ENCODE measurements around the gene AKAP13.

AKAP13 gene

DNA sequence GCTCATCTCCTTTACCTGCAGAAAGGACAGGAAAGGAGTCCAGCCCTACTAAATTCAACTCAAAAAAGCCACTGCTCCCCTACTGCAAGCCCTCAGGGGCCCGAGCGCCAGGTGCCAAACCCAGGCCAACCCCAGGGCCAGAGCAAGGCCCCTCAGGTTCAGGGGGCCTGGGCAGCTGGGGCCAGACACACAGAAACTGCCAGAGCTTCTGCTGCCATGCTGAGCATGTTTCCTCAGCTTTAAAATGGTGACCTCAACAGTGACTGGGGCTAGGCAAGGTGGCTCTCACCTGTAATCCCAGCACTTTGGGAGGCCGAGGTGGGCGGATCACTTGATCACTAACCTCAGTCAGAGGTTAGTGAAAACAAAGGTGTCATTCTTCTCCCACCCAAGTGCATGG lies 375.5 kb downstream of the AKAP13 start:
- Histone ChIP-seq H3K4me3 (ENCODE audit: low read length) (no peak overlapping the region), H3K9me3 (ENCODE audit: low read length) (no peaks in the 10 kb centered on the region), H3K4me1 (ENCODE audit: insufficient read depth, low read length) (peaks cover 31% of the 10 kb centered on the region), H3K36me3 (ENCODE audit: insufficient read depth, low read length) (peaks cover 35% of the 10 kb centered on the region), H3K27me3 (ENCODE audit: insufficient read depth, low read length) (no peaks in the 10 kb centered on the region), H2AFZ (ENCODE audit: low read depth, low read length) (no peak overlapping the region)

DNA sequence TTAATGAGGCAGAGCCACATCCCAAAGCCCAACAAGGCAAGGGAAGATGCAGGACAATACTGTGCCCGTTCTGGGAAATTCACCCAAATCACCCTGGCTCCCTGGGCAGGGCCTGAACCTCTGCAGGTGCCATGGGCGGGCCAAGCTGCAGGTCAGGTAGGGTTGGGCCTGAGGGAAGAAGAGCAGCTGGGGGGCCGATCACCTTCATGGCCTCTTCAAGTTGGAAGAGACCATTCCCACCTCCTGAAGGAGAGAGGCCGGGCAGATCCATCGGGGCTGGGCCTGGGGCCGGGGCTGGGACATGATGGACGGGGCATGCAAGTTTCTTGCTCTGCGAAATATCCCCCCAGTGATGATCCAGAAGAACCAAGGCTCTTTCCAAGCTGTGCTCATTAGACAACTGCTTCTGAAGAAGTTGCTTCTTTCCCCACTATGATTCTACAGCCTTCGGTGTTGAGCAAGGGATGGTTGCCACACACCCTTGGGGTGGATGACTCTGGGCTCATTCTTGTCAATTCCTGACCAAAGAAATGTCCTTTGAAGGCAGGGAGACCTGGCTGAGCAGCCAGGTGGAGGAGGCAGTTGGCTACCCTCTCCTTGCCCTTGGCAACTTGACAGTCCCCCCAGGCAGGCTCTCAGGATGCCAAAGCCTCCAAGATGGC lies 376.1 kb downstream of the AKAP13 start:
- no peak overlapping the region for H2AFZ ChIP-seq (ENCODE audit: low read depth, low read length)
- H3K4me1 ChIP-seq (ENCODE audit: insufficient read depth, low read length), result peaks cover 26% of the 10 kb centered on the region
- no peaks in the 10 kb centered on the region for H3K9me3 ChIP-seq (ENCODE audit: low read length)
- H3K4me3 ChIP-seq (ENCODE audit: low read length), result no peak overlapping the region
- no peaks in the 10 kb centered on the region for H3K27me3 ChIP-seq (ENCODE audit: insufficient read depth, low read length)
- H3K36me3 ChIP-seq (ENCODE audit: insufficient read depth, low read length), result peaks cover 40% of the 10 kb centered on the region

DNA sequence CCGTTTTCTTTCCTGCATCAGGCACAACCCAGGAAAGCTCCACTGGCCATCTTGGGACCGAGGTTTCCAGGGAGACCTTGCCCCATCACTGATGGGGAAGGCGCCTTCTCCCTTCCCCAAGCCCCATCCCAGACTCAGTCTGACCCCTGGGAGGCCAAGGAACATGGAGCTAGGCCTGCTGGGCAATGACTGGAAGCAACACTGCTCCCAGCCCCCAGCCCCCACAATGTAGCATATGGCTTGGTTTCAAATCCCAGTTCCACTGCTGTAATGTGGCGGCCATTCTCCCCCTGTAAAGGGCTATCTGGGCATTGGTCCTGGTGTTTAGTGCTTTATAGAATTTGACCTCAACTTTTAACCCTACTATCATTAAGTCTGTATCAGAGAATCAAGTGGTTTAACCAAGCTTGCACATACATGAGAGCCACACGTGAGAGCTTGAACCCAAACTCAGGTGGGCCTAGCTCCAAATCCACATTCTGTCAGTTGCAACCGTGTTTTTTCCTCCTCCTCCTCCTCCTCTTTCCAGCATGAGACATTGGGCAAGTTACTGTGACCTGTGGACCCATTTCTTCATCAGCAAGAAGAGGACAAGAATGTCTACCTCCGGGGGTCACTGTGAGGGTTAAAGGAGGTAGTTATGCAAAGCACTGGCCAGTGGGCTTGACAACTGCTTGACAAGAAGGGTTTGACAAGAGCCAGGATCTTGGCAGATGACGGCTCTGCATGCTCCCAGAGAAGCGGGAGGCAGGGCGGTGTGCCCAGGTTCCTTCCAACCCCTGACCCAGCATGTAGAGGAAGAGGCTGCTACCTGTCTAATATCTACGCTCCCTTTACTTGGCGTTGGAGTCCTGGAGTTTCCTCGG lies 376.9 kb downstream of the AKAP13 start:
- no peak overlapping the region for H3K4me3 ChIP-seq (ENCODE audit: low read length)
- H3K27me3 ChIP-seq (ENCODE audit: insufficient read depth, low read length), result no peaks in the 10 kb centered on the region
- H3K36me3 ChIP-seq (ENCODE audit: insufficient read depth, low read length), result peaks cover 48% of the 10 kb centered on the region
- no peaks in the 10 kb centered on the region for H3K9me3 ChIP-seq (ENCODE audit: low read length)
- H3K4me1 ChIP-seq (ENCODE audit: insufficient read depth, low read length), result peaks cover 18% of the 10 kb centered on the region
- no peak overlapping the region for H2AFZ ChIP-seq (ENCODE audit: low read depth, low read length)

DNA sequence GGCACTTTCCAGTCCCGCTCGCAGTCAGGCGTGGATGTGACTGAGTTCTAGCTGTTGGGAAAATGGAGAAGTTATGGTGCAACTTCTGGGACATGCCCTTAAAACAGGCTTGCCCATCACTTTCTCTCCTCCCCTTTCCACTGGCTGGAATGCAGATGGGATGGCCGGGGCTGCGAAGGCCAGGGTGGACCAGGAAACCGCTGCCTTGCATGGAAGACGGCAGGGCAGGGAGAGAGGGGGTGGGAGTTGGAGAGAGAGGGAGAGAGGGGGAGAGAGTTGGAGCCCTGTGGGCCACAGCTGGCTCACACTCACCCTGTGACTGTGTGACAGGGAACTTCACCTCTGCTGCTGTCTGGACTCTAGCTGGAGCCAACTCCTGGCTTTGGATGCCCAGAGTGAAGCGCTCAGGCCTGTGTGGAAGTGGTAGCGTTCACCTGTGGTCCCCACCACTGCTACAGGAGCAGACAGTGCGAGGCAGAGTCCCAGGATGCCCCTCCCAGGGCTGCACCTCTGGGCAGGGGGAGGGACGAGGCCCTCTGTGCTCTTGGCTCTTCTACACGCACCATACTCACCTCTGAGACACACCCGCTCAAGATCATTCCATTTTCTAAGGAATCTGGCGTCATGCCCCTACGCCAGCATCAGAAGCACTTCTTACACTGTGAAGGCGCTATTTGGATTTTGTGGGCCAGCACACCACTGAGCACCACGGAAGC lies 377.7 kb downstream of the AKAP13 start:
- Histone ChIP-seq H3K4me1 (ENCODE audit: insufficient read depth, low read length) (peaks cover 11% of the 10 kb centered on the region), H2AFZ (ENCODE audit: low read depth, low read length) (no peak overlapping the region), H3K36me3 (ENCODE audit: insufficient read depth, low read length) (peaks cover 56% of the 10 kb centered on the region), H3K27me3 (ENCODE audit: insufficient read depth, low read length) (no peaks in the 10 kb centered on the region), H3K4me3 (ENCODE audit: low read length) (no peak overlapping the region), H3K9me3 (ENCODE audit: low read length) (no peaks in the 10 kb centered on the region)

DNA sequence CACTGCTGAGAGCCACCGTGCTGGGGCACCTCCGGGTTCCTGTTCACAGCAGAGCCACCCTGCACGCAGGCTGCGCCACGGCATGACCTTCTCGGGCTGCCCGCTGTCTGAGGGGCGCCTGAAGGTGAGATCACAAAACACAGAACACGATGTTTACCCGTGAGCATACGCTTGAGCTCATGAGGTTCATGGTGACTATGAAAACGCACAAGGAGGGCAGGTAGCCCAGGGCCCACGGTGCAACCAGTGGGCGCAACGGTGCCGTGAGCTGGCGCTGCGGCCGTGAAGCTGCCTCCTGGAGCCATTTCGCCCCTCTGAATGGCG lies 378.2 kb downstream of the AKAP13 start:
- peaks cover 6% of the 10 kb centered on the region for H3K4me1 ChIP-seq (ENCODE audit: insufficient read depth, low read length)
- H2AFZ ChIP-seq (ENCODE audit: low read depth, low read length), result no peak overlapping the region
- no peaks in the 10 kb centered on the region for H3K27me3 ChIP-seq (ENCODE audit: insufficient read depth, low read length)
- no peaks in the 10 kb centered on the region for H3K9me3 ChIP-seq (ENCODE audit: low read length)
- no peak overlapping the region for H3K4me3 ChIP-seq (ENCODE audit: low read length)
- peaks cover 61% of the 10 kb centered on the region for H3K36me3 ChIP-seq (ENCODE audit: insufficient read depth, low read length)

DNA sequence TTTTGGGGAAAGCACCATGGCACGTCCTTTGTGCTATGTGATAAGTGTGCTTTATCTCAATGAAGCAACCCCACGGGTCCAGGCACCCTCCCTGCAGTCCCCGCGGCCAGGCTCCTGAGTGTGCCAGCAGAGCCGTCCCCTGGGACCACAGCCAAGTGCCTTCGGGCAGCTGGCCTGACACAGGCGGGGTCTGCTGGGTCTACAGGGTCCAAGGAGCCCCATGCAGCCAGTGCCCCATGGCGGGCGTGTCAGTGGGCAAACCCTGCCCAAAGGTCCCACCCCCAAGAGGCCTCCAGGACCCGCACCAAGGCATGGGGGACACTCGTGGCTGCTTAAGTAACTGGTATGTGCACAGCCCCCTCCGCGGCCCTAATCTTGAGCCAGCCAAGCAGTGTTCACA lies 379.0 kb downstream of the AKAP13 start:
- Histone ChIP-seq H3K27me3 (ENCODE audit: insufficient read depth, low read length) (no peaks in the 10 kb centered on the region), H3K9me3 (ENCODE audit: low read length) (no peaks in the 10 kb centered on the region), H3K4me1 (ENCODE audit: insufficient read depth, low read length) (no peaks in the 10 kb centered on the region), H3K4me3 (ENCODE audit: low read length) (no peak overlapping the region), H2AFZ (ENCODE audit: low read depth, low read length) (no peak overlapping the region), H3K36me3 (ENCODE audit: insufficient read depth, low read length) (peaks cover 65% of the 10 kb centered on the region)

DNA sequence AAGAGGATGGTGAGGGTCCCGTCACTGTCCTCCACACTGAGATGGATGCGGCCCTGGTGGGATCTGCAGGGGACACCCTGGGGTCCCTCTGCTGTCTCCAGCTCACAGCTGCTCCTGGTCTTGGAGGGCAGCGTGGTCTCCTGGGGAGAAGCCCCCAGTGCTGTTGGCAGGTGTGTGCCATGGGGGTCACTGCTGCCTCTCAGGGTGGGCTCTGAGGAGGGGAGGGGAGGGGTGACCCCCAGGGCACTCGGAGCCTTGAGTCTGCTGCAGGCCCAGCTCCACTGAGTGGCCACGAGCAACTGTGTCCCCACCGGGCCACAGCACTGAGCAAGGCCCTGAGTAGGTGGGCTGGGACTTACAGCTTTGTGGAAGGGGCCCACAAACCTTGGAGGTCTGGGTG lies 379.6 kb downstream of the AKAP13 start:
- no peak overlapping the region for H2AFZ ChIP-seq (ENCODE audit: low read depth, low read length)
- no peak overlapping the region for H3K4me3 ChIP-seq (ENCODE audit: low read length)
- H3K4me1 ChIP-seq (ENCODE audit: insufficient read depth, low read length), result no peaks in the 10 kb centered on the region
- no peaks in the 10 kb centered on the region for H3K27me3 ChIP-seq (ENCODE audit: insufficient read depth, low read length)
- no peaks in the 10 kb centered on the region for H3K9me3 ChIP-seq (ENCODE audit: low read length)
- H3K36me3 ChIP-seq (ENCODE audit: insufficient read depth, low read length), result peaks cover 65% of the 10 kb centered on the region

DNA sequence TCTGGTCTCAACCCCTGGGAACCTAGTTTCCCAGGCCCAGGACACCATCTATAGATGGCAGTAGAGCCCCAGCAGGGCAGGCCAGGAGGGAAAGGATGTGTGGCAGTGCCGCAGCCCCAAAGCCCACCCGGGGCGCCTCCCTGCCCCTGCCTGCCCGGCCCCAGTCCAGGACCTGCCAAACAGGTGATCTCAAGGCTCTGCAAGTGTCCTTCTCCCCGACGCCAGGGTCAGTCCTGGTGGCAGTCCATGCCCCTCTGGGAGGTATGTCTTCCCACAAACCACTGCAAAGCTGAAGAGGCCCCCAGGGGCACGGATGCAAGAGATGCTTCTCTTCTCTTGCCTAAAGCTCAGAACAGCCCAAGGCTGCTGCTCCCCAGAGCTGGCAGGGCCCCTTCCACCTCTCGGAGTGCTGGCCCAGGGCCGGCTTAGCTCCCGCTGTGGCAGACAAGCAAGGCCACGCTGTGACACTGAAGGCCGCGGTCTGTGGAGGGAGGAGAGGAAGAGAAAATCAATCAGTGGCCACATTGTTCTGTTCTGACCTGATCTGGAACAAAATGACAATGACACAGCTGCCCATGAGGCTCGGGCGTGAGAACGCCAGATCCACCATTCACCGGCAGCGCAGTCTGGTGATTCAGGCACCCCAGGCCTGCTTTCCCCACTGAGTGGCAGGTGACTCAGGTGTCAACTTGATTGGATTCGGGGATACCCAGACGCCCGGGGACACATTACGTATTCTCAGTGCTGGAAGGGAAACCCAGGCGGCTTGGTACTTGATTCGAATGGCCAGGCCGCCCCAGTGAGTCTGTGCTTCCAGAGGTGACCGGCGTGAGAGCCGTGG lies 380.3 kb downstream of the AKAP13 start:
- no peaks in the 10 kb centered on the region for H3K4me1 ChIP-seq (ENCODE audit: insufficient read depth, low read length)
- no peak overlapping the region for H2AFZ ChIP-seq (ENCODE audit: low read depth, low read length)
- no peak overlapping the region for H3K4me3 ChIP-seq (ENCODE audit: low read length)
- H3K9me3 ChIP-seq (ENCODE audit: low read length), result no peaks in the 10 kb centered on the region
- H3K27me3 ChIP-seq (ENCODE audit: insufficient read depth, low read length), result no peaks in the 10 kb centered on the region
- peaks cover 61% of the 10 kb centered on the region for H3K36me3 ChIP-seq (ENCODE audit: insufficient read depth, low read length)

DNA sequence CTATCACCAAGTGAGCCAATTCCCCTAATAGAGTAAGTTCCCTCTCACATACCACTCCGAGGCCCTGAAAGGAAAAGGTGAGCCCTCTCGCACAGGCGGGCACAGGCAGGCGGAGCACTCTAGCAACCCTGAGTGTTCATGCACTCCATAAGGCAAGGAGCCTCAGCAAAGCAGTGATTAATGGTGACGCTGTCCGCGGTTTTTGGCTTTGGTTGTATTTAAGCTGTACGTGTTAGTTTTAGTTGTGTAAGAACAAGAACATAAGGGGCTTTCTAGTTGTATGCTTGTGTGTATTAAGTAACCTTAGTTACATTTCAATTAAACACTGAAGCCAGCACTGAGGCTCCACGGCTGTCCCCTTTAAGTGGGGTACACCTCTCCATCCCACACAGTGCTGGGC lies 381.2 kb downstream of the AKAP13 start:
- Histone ChIP-seq H3K27me3 (ENCODE audit: insufficient read depth, low read length) (no peaks in the 10 kb centered on the region), H3K4me3 (ENCODE audit: low read length) (no peak overlapping the region), H3K36me3 (ENCODE audit: insufficient read depth, low read length) (peaks cover 59% of the 10 kb centered on the region), H3K9me3 (ENCODE audit: low read length) (no peaks in the 10 kb centered on the region), H3K4me1 (ENCODE audit: insufficient read depth, low read length) (no peaks in the 10 kb centered on the region), H2AFZ (ENCODE audit: low read depth, low read length) (no peak overlapping the region)

DNA sequence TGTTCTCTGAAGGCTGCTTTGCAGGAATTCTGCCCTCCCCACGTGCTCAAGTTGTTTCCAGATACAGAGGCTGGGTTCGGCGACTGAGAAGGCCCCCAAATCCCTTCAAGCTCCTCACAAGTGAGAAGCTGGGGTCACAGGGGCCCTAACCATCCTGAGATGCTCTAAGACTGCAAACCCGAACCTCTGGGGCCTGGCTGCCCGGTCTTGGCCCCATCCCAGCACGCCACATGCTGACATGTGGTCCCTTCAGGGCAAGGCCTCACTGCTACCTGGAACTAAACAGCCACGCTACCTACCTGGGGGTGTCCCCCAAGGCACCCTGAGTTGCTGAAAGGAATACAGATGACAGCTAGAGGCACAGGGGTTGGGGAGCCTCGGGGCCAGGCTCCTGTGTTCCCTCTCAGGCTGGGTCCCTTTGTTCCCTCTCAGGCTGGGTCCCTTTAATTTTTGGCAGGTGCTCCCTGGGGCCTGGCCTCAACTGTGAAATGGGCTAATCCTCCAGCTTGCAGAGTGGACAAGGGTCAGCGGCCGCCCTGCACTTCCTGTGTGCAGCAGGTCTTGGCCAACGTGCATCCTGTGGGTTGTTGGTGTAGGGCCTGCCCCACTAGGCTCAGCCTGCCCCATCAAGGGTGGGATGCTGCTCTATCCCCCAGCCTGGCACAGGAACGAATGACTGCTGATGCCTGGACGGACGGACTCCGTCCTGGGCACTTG lies 381.8 kb downstream of the AKAP13 start:
- no peak overlapping the region for H3K4me3 ChIP-seq (ENCODE audit: low read length)
- H3K36me3 ChIP-seq (ENCODE audit: insufficient read depth, low read length), result peaks cover 58% of the 10 kb centered on the region
- H2AFZ ChIP-seq (ENCODE audit: low read depth, low read length), result no peak overlapping the region
- no peaks in the 10 kb centered on the region for H3K9me3 ChIP-seq (ENCODE audit: low read length)
- no peaks in the 10 kb centered on the region for H3K27me3 ChIP-seq (ENCODE audit: insufficient read depth, low read length)
- no peaks in the 10 kb centered on the region for H3K4me1 ChIP-seq (ENCODE audit: insufficient read depth, low read length)

DNA sequence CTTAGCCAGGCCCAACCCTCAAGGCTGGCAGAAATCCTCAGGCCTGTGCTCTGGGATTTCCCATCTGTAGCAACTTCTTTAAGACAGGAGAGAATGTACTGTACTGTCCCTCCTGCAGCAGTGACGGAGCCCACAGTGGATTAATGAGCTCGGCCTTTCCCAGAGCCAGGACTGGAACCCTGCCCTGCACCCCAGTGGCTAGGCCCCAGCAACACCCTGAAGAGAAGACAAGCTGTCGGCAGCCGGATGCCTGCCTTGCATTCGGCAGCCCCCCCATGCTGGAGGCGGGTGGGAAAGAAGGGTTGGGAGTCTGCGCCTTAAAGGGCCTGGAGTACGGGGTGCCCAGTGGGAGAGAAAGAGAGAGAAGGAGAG lies 382.3 kb downstream of the AKAP13 start:
- H3K4me1 ChIP-seq (ENCODE audit: insufficient read depth, low read length), result no peaks in the 10 kb centered on the region
- H3K27me3 ChIP-seq (ENCODE audit: insufficient read depth, low read length), result no peaks in the 10 kb centered on the region
- peaks cover under 1% of the 10 kb centered on the region for H3K9me3 ChIP-seq (ENCODE audit: low read length)
- H3K4me3 ChIP-seq (ENCODE audit: low read length), result no peak overlapping the region
- peaks cover 62% of the 10 kb centered on the region for H3K36me3 ChIP-seq (ENCODE audit: insufficient read depth, low read length)
- no peak overlapping the region for H2AFZ ChIP-seq (ENCODE audit: low read depth, low read length)

DNA sequence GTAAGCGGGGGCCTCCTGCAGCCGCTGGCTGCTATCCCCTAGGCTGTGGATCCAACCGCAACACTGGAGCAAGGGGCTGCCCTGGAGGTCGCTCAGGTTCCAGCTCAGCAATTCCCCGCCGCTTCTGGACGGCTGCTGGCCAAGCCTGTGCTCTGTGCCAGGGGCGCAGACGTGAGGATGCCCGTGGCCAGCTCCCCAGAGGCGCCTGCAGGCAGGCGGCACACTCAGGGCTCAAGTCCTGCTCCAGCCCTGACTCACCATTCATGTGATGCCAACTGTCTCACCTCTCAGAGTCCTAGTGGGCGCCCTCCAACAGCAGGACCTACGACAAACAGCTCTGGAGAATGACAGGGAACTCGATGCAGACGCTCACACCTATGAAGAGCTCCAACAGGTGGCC lies 382.8 kb downstream of the AKAP13 start:
- Histone ChIP-seq H3K27me3 (ENCODE audit: insufficient read depth, low read length) (no peaks in the 10 kb centered on the region), H2AFZ (ENCODE audit: low read depth, low read length) (no peak overlapping the region), H3K4me3 (ENCODE audit: low read length) (no peak overlapping the region), H3K4me1 (ENCODE audit: insufficient read depth, low read length) (no peaks in the 10 kb centered on the region), H3K9me3 (ENCODE audit: low read length) (peaks cover 5% of the 10 kb centered on the region), H3K36me3 (ENCODE audit: insufficient read depth, low read length) (peaks cover 65% of the 10 kb centered on the region)

Data from neuron (in vitro differentiated cells).